Lung (tissue), 12 donors: ENCODE data around the gene RBP3. TPM values are rescaled to one million over a fixed set of nuclear protein-coding genes. Genes with fewer than 3 reads are reported as not detected.

Experiments
- ATAC-seq: fragments of 200-7000 bp; cut with Tn5 transposase; one replicate; pipeline ENCODE4 v1.9.1; 2020; ENCODE audit warnings: moderate number of reproducible peaks; ENCODE audit not compliant: insufficient read depth, low FRiP score
- DNase-seq, 3 donors: peaks; one replicate each; pipeline ENCODE4 v3.0.0-alpha.2; 2013 to 2017
- H3K27ac ChIP-seq, 2 donors: one replicate each; pipeline ENCODE4 v1.5.1; 2013; ENCODE audit warnings: mild to moderate bottlenecking in 2 of 2, moderate library complexity in 2 of 2, control low read depth in 1 of 2, inconsistent platforms in 1 of 2, low read depth in 1 of 2, low read length in 1 of 2
- H3K27me3 ChIP-seq, 3 donors: one replicate each; pipeline ENCODE4 v1.5.1; 2013; ENCODE audit warnings: low read length in 2 of 3; ENCODE audit not compliant: control insufficient read depth in 3 of 3, insufficient read depth in 3 of 3
- H3K36me3 ChIP-seq, 4 donors: one replicate each; pipeline ENCODE4 v1.5.1; 2013; ENCODE audit warnings: low read length in 4 of 4, mild to moderate bottlenecking in 1 of 4, moderate library complexity in 1 of 4; ENCODE audit not compliant: control insufficient read depth in 4 of 4, insufficient read depth in 4 of 4
- H3K4me1 ChIP-seq, 5 donors: one replicate each; pipeline ENCODE4 v1.5.1; 2013; ENCODE audit warnings: low read length in 5 of 5, mild to moderate bottlenecking in 2 of 5, moderate library complexity in 1 of 5; ENCODE audit not compliant: control insufficient read depth in 5 of 5, insufficient read depth in 5 of 5
- H3K4me3 ChIP-seq: one replicate; pipeline ENCODE4 v1.5.1; 2013; ENCODE audit warnings: mild to moderate bottlenecking, control low read depth, moderate library complexity
- H3K9ac ChIP-seq, 2 donors: one replicate each; pipeline ENCODE4 v1.5.1; 2013; ENCODE audit warnings: low read length in 2 of 2, control low read depth in 1 of 2; ENCODE audit not compliant: insufficient read depth in 1 of 2
- H3K9me3 ChIP-seq, 4 donors: one replicate each; pipeline ENCODE4 v1.5.1; 2013; ENCODE audit warnings: low read length in 3 of 4, mild to moderate bottlenecking in 1 of 4, moderate library complexity in 1 of 4; ENCODE audit not compliant: control insufficient read depth in 4 of 4, insufficient read depth in 3 of 4
- WGBS, 2 donors: extraction: QIAGEN DNeasy Blood & Tissue Kit; methylation state at CpG; one replicate each; pipeline ENCODE4 v1.1.7; 2013; 5-methylcytosine and 5-hydroxymethylcytosine counted together
- polyA plus RNA-seq, 2 donors: library from polyadenylated mRNA; stranded (reverse); fragments of 200-250 nt; gene quantifications; one replicate each; pipeline ENCODE4 v1.2.1, GENCODE V29; 2013
- total RNA-seq, 2 donors: library from RNA; depleted of rRNA in 1 of 2; stranded (reverse); fragments of >200 nt in 1 of 2; gene quantifications; one replicate each; pipeline ENCODE4 v1.2.1, GENCODE V29; 2014 to 2021
- TF ChIP-seq, protein P1 (sequence below): IDR thresholded peaks from 2 replicates; pipeline ENCODE4 v1.5.1; 2012; ENCODE audit warnings: mild to moderate bottlenecking; ENCODE audit errors: control extremely low read depth, extremely low read depth
- donor health status: control.
- donor health status: control.
- donor health status: Bipolar disorder and iron deficiency.
- donor health status: healthy.
- donor health status: DM: yes; HTN: yes; CAD: no.

The RBP3 gene
- total and polyA plus RNA-seq, 4 donors: 0.01 TPM; not detected in 3

DNA sequence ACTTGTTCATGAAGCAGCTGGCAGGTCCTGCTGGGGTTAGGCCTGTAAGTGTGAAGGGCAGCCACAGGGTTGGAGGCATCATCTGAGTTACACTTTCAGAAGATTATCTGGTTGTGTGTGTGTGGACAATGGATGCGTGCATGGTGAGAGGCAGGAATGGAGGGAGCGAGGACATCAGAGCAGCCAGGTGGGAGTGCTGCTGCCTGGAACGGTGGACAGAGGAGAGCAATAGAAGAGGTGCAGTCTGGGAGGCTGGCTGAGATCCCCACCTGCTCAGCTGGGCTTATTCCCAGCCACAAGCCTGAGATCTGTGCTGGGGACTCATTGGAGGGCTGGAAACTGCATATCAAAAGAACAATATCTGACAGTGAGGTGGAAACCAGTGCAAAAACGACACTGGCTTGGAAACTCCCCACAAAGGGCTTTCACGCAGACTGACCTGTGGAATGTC lies 18.0 kb downstream of the RBP3 start:
- Histone ChIP-seq H3K27me3 (no peaks in the 10 kb centered on the region), H3K9ac (no peak overlapping the region), H3K27ac (no peak overlapping the region), H3K9me3 (no peaks in the 10 kb centered on the region), H3K4me3 (no peak overlapping the region), H3K36me3 (no peaks in the 10 kb centered on the region), H3K4me1 (no peaks in the 10 kb centered on the region)
- DNase-seq (no peak), ATAC-seq (no peak)
- TF ChIP-seq, protein P1, sequence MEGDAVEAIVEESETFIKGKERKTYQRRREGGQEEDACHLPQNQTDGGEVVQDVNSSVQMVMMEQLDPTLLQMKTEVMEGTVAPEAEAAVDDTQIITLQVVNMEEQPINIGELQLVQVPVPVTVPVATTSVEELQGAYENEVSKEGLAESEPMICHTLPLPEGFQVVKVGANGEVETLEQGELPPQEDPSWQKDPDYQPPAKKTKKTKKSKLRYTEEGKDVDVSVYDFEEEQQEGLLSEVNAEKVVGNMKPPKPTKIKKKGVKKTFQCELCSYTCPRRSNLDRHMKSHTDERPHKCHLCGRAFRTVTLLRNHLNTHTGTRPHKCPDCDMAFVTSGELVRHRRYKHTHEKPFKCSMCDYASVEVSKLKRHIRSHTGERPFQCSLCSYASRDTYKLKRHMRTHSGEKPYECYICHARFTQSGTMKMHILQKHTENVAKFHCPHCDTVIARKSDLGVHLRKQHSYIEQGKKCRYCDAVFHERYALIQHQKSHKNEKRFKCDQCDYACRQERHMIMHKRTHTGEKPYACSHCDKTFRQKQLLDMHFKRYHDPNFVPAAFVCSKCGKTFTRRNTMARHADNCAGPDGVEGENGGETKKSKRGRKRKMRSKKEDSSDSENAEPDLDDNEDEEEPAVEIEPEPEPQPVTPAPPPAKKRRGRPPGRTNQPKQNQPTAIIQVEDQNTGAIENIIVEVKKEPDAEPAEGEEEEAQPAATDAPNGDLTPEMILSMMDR: no peak
- WGBS, 2 donors: 82 to 90% methylated on average over 5 of the region's 5 CpGs

DNA sequence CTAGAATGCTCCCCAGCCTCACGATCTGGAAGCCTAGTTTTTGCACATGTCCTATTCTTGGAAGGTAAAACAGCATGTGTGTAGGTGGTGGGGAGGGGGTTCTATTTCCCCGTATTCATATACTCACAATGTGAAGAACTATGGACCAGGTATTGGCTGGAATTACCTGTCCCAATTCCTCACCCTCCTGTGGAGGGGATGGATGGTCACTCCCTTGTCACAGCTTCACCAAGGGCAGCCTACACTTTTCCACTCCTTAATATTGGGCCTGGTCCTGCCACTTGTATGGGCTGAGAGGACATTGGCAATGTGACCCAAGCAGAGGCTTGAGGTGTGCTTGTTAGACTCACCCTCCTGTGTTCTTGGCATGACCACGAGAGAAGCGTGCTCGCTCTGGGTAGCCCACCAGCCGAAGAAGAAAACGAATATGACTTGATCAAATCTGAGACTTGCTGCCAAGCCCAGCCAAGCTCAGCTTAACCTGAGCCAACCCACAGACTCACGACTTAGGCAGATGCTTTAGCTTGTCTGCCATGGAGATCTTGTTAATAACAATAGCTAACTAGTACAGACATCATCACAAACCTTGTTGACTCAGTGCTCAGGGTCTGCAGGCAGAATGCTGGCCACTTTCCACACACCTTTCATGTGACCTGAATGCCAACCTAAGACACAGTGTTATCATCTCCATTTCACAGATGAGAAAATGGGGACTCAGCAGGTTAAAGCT lies 18.7 kb downstream of the RBP3 start:
- no peak overlapping the region for H3K27ac ChIP-seq
- no peaks in the 10 kb centered on the region for H3K4me1 ChIP-seq
- no peaks in the 10 kb centered on the region for H3K36me3 ChIP-seq
- no peaks in the 10 kb centered on the region for H3K9me3 ChIP-seq
- no peak overlapping the region for H3K4me3 ChIP-seq
- TF ChIP-seq, protein P1: no peak
- DNase-seq: peak in 1 of 3 donors; percentile 8
- no peak overlapping the region for H3K9ac ChIP-seq
- no peaks in the 10 kb centered on the region for H3K27me3 ChIP-seq
- WGBS, 2 donors: 91 to 94% methylated on average over 8 of the region's 8 CpGs
- no peak for ATAC-seq

- no peaks in the 10 kb centered on the region for H3K9me3 ChIP-seq
- no peaks in the 10 kb centered on the region for H3K4me1 ChIP-seq
- H3K27me3 ChIP-seq: no peaks in the 10 kb centered on the region
- TF ChIP-seq, protein P1: no peak
- 89 to 91% methylated on average over 11 of the region's 11 CpGs for WGBS, 2 donors
- peak in 2 of 3 donors; percentile 11 for DNase-seq
- H3K4me3 ChIP-seq: no peak overlapping the region
- no peaks in the 10 kb centered on the region for H3K36me3 ChIP-seq
- no peak overlapping the region for H3K9ac ChIP-seq
- ATAC-seq: no peak
- no peak overlapping the region for H3K27ac ChIP-seq
Measured at GRCh38 chr10:47367646-47368045, 19.5 kb downstream of the RBP3 start.
